T-cell (primary cell): Measurements from ENCODE around the gene MCM3AP. TPM values are rescaled to one million over a fixed set of nuclear protein-coding genes. Genes with fewer than 3 reads are reported as not detected.
A peak's percentile ranks its signal among the peaks of the same experiment; 100 is the strongest.

Source experiments
- ATAC-seq, 4 experiments: fragments of 200-7000 bp in 3 of 4; fragments of 150-1000 bp in 1 of 4; cut with Tn5 transposase; replicated peaks in 1 of 4; 1 replicate in 3 of 4; 2 replicates in 1 of 4; pipeline ENCODE4 v1.10.0; 2021; ENCODE audit warnings: moderate library complexity in 3 of 4, mild to moderate bottlenecking in 2 of 4, moderate number of reproducible peaks in 1 of 4
- CTCF ChIA-PET, 2 donors: fragments of 300-600 bp; sonication (Branson Sonifier 250); formaldehyde crosslinking; loops; one replicate each; lab custom pipeline; 2022; ENCODE audit warnings: antibody characterized with exemption in 2 of 2; lab: Charles Lee
- POLR2A ChIA-PET, 2 donors: fragments of 300-600 bp; sonication (Branson Sonifier 250); formaldehyde crosslinking; loops; one replicate each; lab custom pipeline; 2022; ENCODE audit warnings: antibody characterized with exemption in 2 of 2; lab: Charles Lee
- DNase-seq, 35 experiments: peaks; one replicate each; pipeline versions ENCODE4 v3.0.0 to v3.0.0-alpha.2; 2013 to 2023
- H3K27ac ChIP-seq: one replicate; pipeline ENCODE4 v1.5.1; 2013; ENCODE audit warnings: low read length
- H3K27me3 ChIP-seq, 2 experiments: replicated peaks in 1 of 2; 1 replicate in 1 of 2; 2 replicates in 1 of 2; pipeline versions ENCODE4 v1.6.1 to v1.7.0; 2013; ENCODE audit warnings: low read length in 1 of 2, mixed read lengths in 1 of 2; ENCODE audit not compliant: control insufficient read depth in 2 of 2, insufficient read depth in 2 of 2; ENCODE audit errors: extremely low read depth in 1 of 2
- H3K36me3 ChIP-seq, 2 donors: 1 replicate in 1 of 2; 2 replicates in 1 of 2; pipeline versions ENCODE4 v1.6.1 to v1.7.0; 2013; ENCODE audit warnings: low read length in 1 of 2; ENCODE audit not compliant: control insufficient read depth in 2 of 2, insufficient read depth in 1 of 2; ENCODE audit errors: extremely low read depth in 1 of 2
- H3K4me1 ChIP-seq, 2 experiments: 1 replicate in 1 of 2; 2 replicates in 1 of 2; pipeline versions ENCODE4 v1.6.1 to v1.7.0; 2013; ENCODE audit warnings: low read length in 2 of 2, mixed read lengths in 1 of 2; ENCODE audit not compliant: insufficient read depth in 2 of 2, control insufficient read depth in 1 of 2; ENCODE audit errors: extremely low read depth in 1 of 2
- H3K4me3 ChIP-seq, 2 donors: 1 replicate in 1 of 2; 2 replicates in 1 of 2; pipeline versions ENCODE4 v1.5.1 to v1.7.0; 2013; ENCODE audit warnings: mild to moderate bottlenecking in 2 of 2, low read length in 1 of 2, moderate library complexity in 1 of 2; ENCODE audit not compliant: control insufficient read depth in 1 of 2; ENCODE audit errors: extremely low read depth in 1 of 2
- H3K9me3 ChIP-seq: 2 replicates; pipeline ENCODE4 v1.7.0; 2013
- H3K27ac Mint-ChIP-seq, 2 donors: one replicate each; pipeline ENCODE4 v1.8.0; 2020 to 2021; ENCODE audit warnings: mild to moderate bottlenecking in 2 of 2, mixed read lengths in 2 of 2
- H3K27me3 Mint-ChIP-seq, 2 donors: one replicate each; pipeline ENCODE4 v1.8.0; 2021 to 2022; ENCODE audit warnings: mixed read lengths in 2 of 2
- H3K36me3 Mint-ChIP-seq: one replicate; pipeline ENCODE4 v1.8.0; 2021; ENCODE audit warnings: mixed read lengths
- H3K4me1 Mint-ChIP-seq, 3 donors: one replicate each; pipeline ENCODE4 v1.8.0; 2020 to 2022; ENCODE audit warnings: mixed read lengths in 3 of 3, mild to moderate bottlenecking in 1 of 3
- H3K4me3 Mint-ChIP-seq, 3 donors: one replicate each; pipeline ENCODE4 v1.8.0; 2020 to 2022; ENCODE audit warnings: mild to moderate bottlenecking in 3 of 3, mixed read lengths in 3 of 3, moderate library complexity in 3 of 3
- H3K9me3 Mint-ChIP-seq, 3 donors: one replicate each; pipeline ENCODE4 v1.8.0; 2020 to 2022; ENCODE audit warnings: mixed read lengths in 3 of 3
- WGBS: methylation state at CpG from one replicate; pipeline ENCODE4 v1.1.5; 2013; ENCODE audit warnings: missing lambda C conversion rate; ENCODE audit not compliant: insufficient coverage; 5-methylcytosine and 5-hydroxymethylcytosine counted together
- total RNA-seq, 35 experiments: library from RNA in 6 of 35; stranded (reverse) in 6 of 35; fragments of 120-200 nt in 1 of 35; gene quantifications; one replicate each; pipeline versions ENCODE4 v1.2.1 to v1.2.4 and lab custom pipeline; 2013 to 2026

The MCM3AP gene
- total RNA-seq, 5 donors from 2014 or later (not counting 1 experiment from before 2014, with no cell fraction given) = 126 to 180 (median 166) TPM

DNA sequence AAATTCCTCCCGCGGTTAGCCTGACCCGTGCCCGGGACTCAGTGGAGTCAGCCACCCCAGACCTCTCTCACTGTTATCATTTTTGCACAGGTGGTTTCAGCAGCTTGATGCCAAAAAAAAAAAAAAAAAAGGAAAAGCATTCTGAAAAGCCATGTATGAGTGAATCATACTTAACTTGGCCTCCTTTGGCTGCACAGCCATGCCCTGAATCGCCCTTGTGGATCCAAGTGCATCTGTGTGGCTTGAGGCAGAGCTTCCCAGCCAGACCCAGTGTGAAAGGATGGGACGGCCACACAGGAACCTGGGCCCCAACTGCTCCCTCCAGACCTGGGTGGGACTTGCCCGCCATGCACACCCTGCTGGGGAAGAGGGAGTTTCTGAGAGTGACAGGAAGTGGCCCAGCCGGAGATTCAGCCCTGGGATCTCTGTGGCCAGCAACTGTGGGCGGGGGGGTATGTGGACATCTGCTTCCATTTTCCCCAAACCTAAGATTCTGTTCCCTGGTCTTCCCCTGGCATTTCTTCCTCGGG lies 9.3 kb upstream of the MCM3AP start:
- Mint-ChIP-seq H3K27me3 (peaks cover 0 to 2% of the 10 kb centered on the region in 2 donors), H3K27ac (no peak overlapping the region), H3K9me3 (no peaks in the 10 kb centered on the region), H3K36me3 (peaks cover 14% of the 10 kb centered on the region), H3K4me3 (no peak overlapping the region), H3K4me1 (peaks cover 7 to 16% (median 12%) of the 10 kb centered on the region in 3 donors)
- ChIA-PET POLR2A (no interaction called here), CTCF (no interaction called here)
- Histone ChIP-seq H3K4me1 (peaks cover 6 to 31% of the 10 kb centered on the region in 2 experiments), H3K27ac (no peak overlapping the region), H3K36me3 (peaks cover 0 to 10% of the 10 kb centered on the region in 2 donors), H3K27me3 (peaks cover 0 to 32% of the 10 kb centered on the region in 2 experiments), H3K9me3 (no peaks in the 10 kb centered on the region), H3K4me3 (no peak overlapping the region)
- peak in 1 of 4 experiments; percentile 42 for ATAC-seq
- WGBS = 64% methylated on average over 2 of the region's 10 CpGs
- no peak for DNase-seq

GRCh38 chr21:46291561-46291960 lies 6.2 kb upstream of the MCM3AP start:
- DNase-seq (no peak), ATAC-seq (no peak)
- Histone ChIP-seq H3K4me1 (peaks cover 5 to 24% of the 10 kb centered on the region in 2 experiments), H3K4me3 (no peak overlapping the region), H3K27ac (no peak overlapping the region), H3K36me3 (peaks cover 6 to 10% of the 10 kb centered on the region in 2 donors), H3K27me3 (peaks cover 0 to 11% of the 10 kb centered on the region in 2 experiments), H3K9me3 (no peaks in the 10 kb centered on the region)
- WGBS = 100% methylated on average over 1 of the region's 2 CpGs
- no peak overlapping the region for H3K27ac Mint-ChIP-seq
- CTCF ChIA-PET = no interaction called here
- POLR2A ChIA-PET = no interaction called here
- H3K36me3 Mint-ChIP-seq = peaks cover 19% of the 10 kb centered on the region
- H3K4me1 Mint-ChIP-seq = peaks cover 19 to 26% (median 22%) of the 10 kb centered on the region in 3 donors
- H3K27me3 Mint-ChIP-seq = no peaks in the 10 kb centered on the region
- no peak overlapping the region for H3K4me3 Mint-ChIP-seq
- H3K9me3 Mint-ChIP-seq = no peaks in the 10 kb centered on the region

DNA sequence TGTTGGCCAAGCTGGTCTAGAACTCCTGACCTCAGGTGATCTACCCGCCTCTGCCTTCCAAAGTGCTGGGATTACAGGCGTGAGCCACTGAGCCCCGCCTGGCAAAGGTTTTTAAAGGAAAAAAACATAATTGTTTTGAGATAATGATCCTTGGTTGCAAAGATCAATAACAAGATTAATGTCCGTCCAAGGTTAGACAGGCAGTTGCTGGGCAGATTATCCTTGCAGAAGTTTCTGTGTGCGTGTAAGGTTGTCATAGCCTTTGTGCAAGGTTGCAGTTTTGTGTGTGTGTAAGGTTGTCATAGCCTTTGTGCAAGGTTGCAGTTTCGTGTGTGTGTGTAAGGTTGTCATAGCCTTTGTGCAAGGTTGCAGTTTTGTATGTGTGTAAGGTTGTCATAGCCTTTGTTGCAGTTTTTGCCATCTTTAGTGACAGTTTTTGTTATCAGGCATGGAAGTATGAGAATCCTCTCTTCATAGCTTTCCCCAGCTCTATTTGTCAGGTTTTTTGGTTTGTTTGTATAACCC lies 4.3 kb upstream of the MCM3AP start:
- no peak overlapping the region for H3K27ac ChIP-seq
- H3K27me3 ChIP-seq = no peaks in the 10 kb centered on the region
- Mint-ChIP-seq H3K27ac (no peak overlapping the region), H3K36me3 (peaks cover 19% of the 10 kb centered on the region), H3K27me3 (no peaks in the 10 kb centered on the region), H3K4me1 (peaks cover 26 to 33% (median 30%) of the 10 kb centered on the region in 3 donors), H3K9me3 (no peaks in the 10 kb centered on the region), H3K4me3 (no peak overlapping the region)
- H3K4me3 ChIP-seq = no peak overlapping the region
- no peak for DNase-seq
- peaks cover 12 to 14% of the 10 kb centered on the region in 2 experiments for H3K4me1 ChIP-seq
- CTCF ChIA-PET = interaction anchor here in 1 of 2 donors (0.5 kb wide), 1 partner anchor 14 kb away, joined by 4 read pairs; no protein-coding TSS in a partner anchor
- POLR2A ChIA-PET = no interaction called here
- no peaks in the 10 kb centered on the region for H3K9me3 ChIP-seq
- ATAC-seq = no peak
- H3K36me3 ChIP-seq = peaks cover 6 to 10% of the 10 kb centered on the region in 2 donors
- 80% methylated on average over 6 of the region's 6 CpGs for WGBS

DNA sequence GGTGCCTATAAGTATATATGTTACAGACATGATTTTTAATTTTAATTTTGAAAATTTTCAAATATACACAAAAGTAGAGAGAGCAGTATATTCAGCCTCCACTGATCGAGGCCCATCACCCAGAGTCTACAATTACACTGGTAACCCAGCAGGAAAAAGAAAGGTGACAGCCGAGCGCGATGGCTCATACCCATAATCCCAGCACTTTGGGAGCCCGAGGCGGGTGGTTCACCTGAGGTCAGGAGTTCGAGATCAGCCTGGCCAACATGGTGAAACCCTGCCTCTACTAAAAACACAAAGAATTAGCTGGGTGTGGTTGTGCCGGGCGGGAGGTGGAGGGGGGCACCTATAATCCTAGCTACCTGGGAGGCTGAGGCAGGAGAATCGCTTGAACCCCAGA lies 2.1 kb upstream of the MCM3AP start:
- Histone ChIP-seq H3K27me3 (no peaks in the 10 kb centered on the region), H3K27ac (no peak overlapping the region), H3K4me3 (no peak overlapping the region), H3K36me3 (peaks cover 6 to 28% of the 10 kb centered on the region in 2 donors), H3K9me3 (no peaks in the 10 kb centered on the region), H3K4me1 (peaks cover 22 to 33% of the 10 kb centered on the region in 2 experiments)
- peak overlapping the region in 2 of 3 donors; percentile 86 to 93 for H3K4me3 Mint-ChIP-seq
- WGBS = 80% methylated on average over 1 of the region's 10 CpGs
- ATAC-seq (no peak), DNase-seq (no peak)
- no peaks in the 10 kb centered on the region for H3K27me3 Mint-ChIP-seq
- H3K27ac Mint-ChIP-seq = no peak overlapping the region
- no peaks in the 10 kb centered on the region for H3K9me3 Mint-ChIP-seq
- ChIA-PET POLR2A (no interaction called here), CTCF (no interaction called here)
- peaks cover 40 to 52% (median 48%) of the 10 kb centered on the region in 3 donors for H3K4me1 Mint-ChIP-seq
- peaks cover 28% of the 10 kb centered on the region for H3K36me3 Mint-ChIP-seq

- Mint-ChIP-seq H3K4me1 (peaks cover 47 to 58% (median 51%) of the 10 kb centered on the region in 3 donors), H3K4me3 (peak overlapping the region; percentile 86 to 98 (median 93)), H3K27me3 (no peaks in the 10 kb centered on the region), H3K27ac (peak overlapping the region; percentile 97 to 98), H3K9me3 (no peaks in the 10 kb centered on the region), H3K36me3 (peaks cover 22% of the 10 kb centered on the region)
- POLR2A ChIA-PET = no interaction called here
- WGBS = 0% methylated on average over 7 of the region's 16 CpGs
- Histone ChIP-seq H3K4me1 (peaks cover 22 to 42% of the 10 kb centered on the region in 2 experiments), H3K9me3 (no peaks in the 10 kb centered on the region), H3K4me3 (peak overlapping the region; percentile 75 to 78), H3K27me3 (no peaks in the 10 kb centered on the region), H3K27ac (peak overlapping the region; percentile 71), H3K36me3 (peaks cover 6 to 27% of the 10 kb centered on the region in 2 donors)
- DNase-seq (no peak), ATAC-seq (peak; percentile 10 to 30 (median 21))
- CTCF ChIA-PET = no interaction called here
These were observed 1.2 kb upstream of the MCM3AP start for GRCh38 chr21:46286648-46287002.

- peaks cover 19% of the 10 kb centered on the region for H3K36me3 Mint-ChIP-seq
- H3K4me1 Mint-ChIP-seq = peaks cover 52 to 58% (median 53%) of the 10 kb centered on the region in 3 donors
- H3K4me3 Mint-ChIP-seq = peak within 1 kb of the TSS; percentile 86 to 98 (median 93)
- ATAC-seq = peak; percentile 90
- Histone ChIP-seq H3K36me3 (peaks cover 6 to 27% of the 10 kb centered on the region in 2 donors), H3K27me3 (no peaks in the 10 kb centered on the region), H3K9me3 (no peaks in the 10 kb centered on the region), H3K4me3 (peak within 1 kb of the TSS; percentile 75 to 78), H3K4me1 (peaks cover 21 to 47% of the 10 kb centered on the region in 2 experiments), H3K27ac (peak within 1 kb of the TSS; percentile 71)
- H3K27me3 Mint-ChIP-seq = no peaks in the 10 kb centered on the region
- DNase-seq = peak; percentile 64 to 90 (median 77)
- CTCF ChIA-PET = interaction anchor here in 1 of 2 donors (0.5 to 1.8 kb wide), 2 partner anchors 143 to 169 kb away, joined by 4 to 10 read pairs; no protein-coding TSS in a partner anchor
- H3K27ac Mint-ChIP-seq = peak within 1 kb of the TSS; percentile 97 to 98
- POLR2A ChIA-PET = no interaction called here
- under 1% methylated on average over 100 of the region's 105 CpGs for WGBS
- H3K9me3 Mint-ChIP-seq = no peaks in the 10 kb centered on the region
These were observed 593 bp upstream of the MCM3AP start, which contains the start of gene YBEY for GRCh38 chr21:46285761-46286647. Gene YBEY (plus strand): TSS chr21:46286342. CDS start chr21:46286914, 572 bp downstream.
